Activated CD8-positive, alpha-beta T cell treated with anti-CD3 and anti-CD28 coated beads for 36 hours (primary cell): Measurements from ENCODE around the gene CHMP4A. TPM values are rescaled to one million over a fixed set of nuclear protein-coding genes. Genes with fewer than 3 reads are reported as not detected.

Experiments
- ATAC-seq: fragments of 200-7000 bp; cut with Tn5 transposase; one replicate; pipeline ENCODE4 v1.10.0; 2021; ENCODE audit warnings: mild to moderate bottlenecking, moderate library complexity
- CTCF ChIA-PET: fragments of 350-600 bp; sonication (Branson Sonifier 250); formaldehyde crosslinking; loops from one replicate; lab custom pipeline; 2021; ENCODE audit warnings: antibody characterized with exemption; lab: Charles Lee
- POLR2A ChIA-PET: fragments of 350-600 bp; sonication (Branson Sonifier 250); formaldehyde crosslinking; loops from one replicate; lab custom pipeline; 2021; ENCODE audit warnings: antibody characterized with exemption; lab: Charles Lee
- DNase-seq: peaks from one replicate; pipeline ENCODE4 v3.0.0-alpha.2; 2020
- H3K27ac Mint-ChIP-seq: one replicate; pipeline ENCODE4 v1.8.0; 2021; ENCODE audit warnings: mild to moderate bottlenecking, mixed read lengths
- H3K27me3 Mint-ChIP-seq: one replicate; pipeline ENCODE4 v1.8.0; 2021; ENCODE audit warnings: mixed read lengths
- H3K36me3 Mint-ChIP-seq: one replicate; pipeline ENCODE4 v1.8.0; 2021; ENCODE audit warnings: low read depth, mixed read lengths
- H3K4me1 Mint-ChIP-seq: one replicate; pipeline ENCODE4 v1.8.0; 2021; ENCODE audit warnings: low read depth, mixed read lengths
- H3K4me3 Mint-ChIP-seq: one replicate; pipeline ENCODE4 v1.8.0; 2021; ENCODE audit warnings: mild to moderate bottlenecking, moderate library complexity, mixed read lengths
- H3K9me3 Mint-ChIP-seq: one replicate; pipeline ENCODE4 v1.8.0; 2021; ENCODE audit warnings: mixed read lengths
- intact Hi-C: fragments of 100-400 bp; cut with micrococcal nuclease; formaldehyde crosslinking; loops from one replicate; pipeline ENCODE4 v1.10.0; 2022
- total RNA-seq, 2 experiments: library from RNA; stranded (reverse); gene quantifications; one replicate each; pipeline ENCODE4 v1.2.3, GENCODE V29; 2021
- TF ChIP-seq, protein P1 (sequence below): fragments of 200-600 bp; IDR thresholded peaks from one replicate; pipeline ENCODE4 v1.8.0; 2022; ENCODE audit warnings: antibody characterized with exemption, mild to moderate bottlenecking

Gene CHMP4A
- total RNA-seq, 2 experiments from 2014 or later = 55.6 to 61.8 TPM

DNA sequence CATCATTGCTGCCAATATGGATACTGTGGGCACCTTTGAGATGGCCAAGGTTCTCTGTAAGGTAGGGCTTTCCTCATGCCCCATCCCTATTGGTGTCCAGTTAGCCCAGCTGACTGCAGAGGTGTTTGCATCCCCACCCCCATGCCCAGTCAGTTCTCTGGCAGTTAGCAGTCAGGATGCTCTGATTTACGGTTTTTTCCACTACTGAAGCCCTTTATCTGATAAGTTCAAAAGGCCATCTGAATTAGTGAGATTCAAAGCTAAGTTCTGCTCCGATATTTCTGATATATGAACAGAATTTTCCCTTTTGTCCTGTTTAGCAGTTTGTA, 20.2 kb upstream of the CHMP4A start:
- H3K27ac Mint-ChIP-seq = peak overlapping the region; percentile 96
- POLR2A ChIA-PET = interaction anchor here (0.6 to 2.3 kb wide), 8 partner anchors 8 to 206 kb away, joined by 3 to 15 read pairs (median 3); partner anchors contain the start of genes DHRS1, NOP9 and TINF2
- TF ChIP-seq, protein P1, sequence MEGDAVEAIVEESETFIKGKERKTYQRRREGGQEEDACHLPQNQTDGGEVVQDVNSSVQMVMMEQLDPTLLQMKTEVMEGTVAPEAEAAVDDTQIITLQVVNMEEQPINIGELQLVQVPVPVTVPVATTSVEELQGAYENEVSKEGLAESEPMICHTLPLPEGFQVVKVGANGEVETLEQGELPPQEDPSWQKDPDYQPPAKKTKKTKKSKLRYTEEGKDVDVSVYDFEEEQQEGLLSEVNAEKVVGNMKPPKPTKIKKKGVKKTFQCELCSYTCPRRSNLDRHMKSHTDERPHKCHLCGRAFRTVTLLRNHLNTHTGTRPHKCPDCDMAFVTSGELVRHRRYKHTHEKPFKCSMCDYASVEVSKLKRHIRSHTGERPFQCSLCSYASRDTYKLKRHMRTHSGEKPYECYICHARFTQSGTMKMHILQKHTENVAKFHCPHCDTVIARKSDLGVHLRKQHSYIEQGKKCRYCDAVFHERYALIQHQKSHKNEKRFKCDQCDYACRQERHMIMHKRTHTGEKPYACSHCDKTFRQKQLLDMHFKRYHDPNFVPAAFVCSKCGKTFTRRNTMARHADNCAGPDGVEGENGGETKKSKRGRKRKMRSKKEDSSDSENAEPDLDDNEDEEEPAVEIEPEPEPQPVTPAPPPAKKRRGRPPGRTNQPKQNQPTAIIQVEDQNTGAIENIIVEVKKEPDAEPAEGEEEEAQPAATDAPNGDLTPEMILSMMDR = no peak
- ATAC-seq (no peak), DNase-seq (peak; percentile 35)
- H3K4me3 Mint-ChIP-seq = peak overlapping the region; percentile 93
- peaks cover 35% of the 10 kb centered on the region for H3K36me3 Mint-ChIP-seq
- no peaks in the 10 kb centered on the region for H3K27me3 Mint-ChIP-seq
- CTCF ChIA-PET = interaction anchor here (1.2 to 27.8 kb wide), 5 partner anchors 9 to 100 kb away, joined by 4 to 873 read pairs (median 18); partner anchors contain the start of genes CIDEB, DHRS1, IRF9 and LTB4R
- intact Hi-C loops = no loop called here
- H3K9me3 Mint-ChIP-seq = no peaks in the 10 kb centered on the region
- peaks cover 48% of the 10 kb centered on the region for H3K4me1 Mint-ChIP-seq

DNA sequence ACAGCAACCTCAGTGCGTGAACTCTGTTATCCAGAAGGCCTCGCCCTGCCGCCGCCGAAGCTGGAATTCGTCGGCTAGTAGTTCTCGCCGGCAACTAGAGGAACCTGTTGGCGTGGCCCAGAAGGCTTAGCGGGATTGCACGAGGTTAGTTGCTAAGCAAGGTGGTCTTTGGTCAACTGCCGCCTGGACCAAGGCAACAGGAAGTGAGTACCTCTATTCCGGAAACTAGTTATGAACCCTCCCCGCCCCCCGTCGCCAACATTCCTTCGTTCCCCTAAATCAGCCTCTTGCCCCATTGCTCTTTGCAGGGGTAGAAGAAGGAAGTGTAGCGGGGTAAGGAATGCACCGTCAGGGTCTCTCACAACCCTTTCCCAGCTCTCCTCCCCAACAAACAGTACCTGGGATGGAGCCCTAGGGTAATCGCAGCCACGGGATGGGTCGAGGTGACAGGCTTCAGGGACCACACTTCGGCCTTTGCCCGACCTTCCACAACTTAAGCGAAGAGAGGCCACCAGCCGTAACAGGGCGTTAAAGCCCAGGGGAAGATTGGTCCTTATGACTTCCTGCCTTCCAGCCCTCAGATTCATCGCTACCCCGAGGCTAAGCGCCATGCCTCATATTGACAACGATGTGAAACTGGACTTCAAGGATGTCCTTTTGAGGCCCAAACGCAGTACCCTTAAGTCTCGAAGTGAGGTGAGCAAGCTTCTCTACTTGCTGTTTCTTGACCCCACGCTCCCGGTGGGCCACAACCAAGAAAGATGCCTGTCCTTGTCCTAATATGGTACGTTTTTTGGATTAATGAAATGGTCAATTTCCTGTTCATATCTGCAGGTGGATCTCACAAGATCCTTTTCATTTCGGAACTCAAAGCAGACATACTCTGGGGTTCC, 19.6 kb upstream of the CHMP4A start, which contains the start of gene GMPR2:
Gene GMPR2, plus strand, starts transcription at position 285 of the 893 bp plus-strand sequence. Its CDS starts 325 bp downstream, at position 610.
- intact Hi-C loops = no loop called here
- H3K9me3 Mint-ChIP-seq = no peaks in the 10 kb centered on the region
- peak within 1 kb of the TSS; percentile 93 for H3K4me3 Mint-ChIP-seq
- peaks cover 42% of the 10 kb centered on the region for H3K4me1 Mint-ChIP-seq
- TF ChIP-seq, protein P1 = no peak
- ATAC-seq (peak; percentile 57), DNase-seq (peak; percentile 33)
- H3K27ac Mint-ChIP-seq = peak within 1 kb of the TSS; percentile 96
- peaks cover 33% of the 10 kb centered on the region for H3K36me3 Mint-ChIP-seq
- ChIA-PET CTCF (interaction anchor here (1.2 to 27.8 kb wide), 5 partner anchors 10 to 100 kb away, joined by 4 to 873 read pairs (median 18); partner anchors contain the start of genes CIDEB, DHRS1, IRF9 and LTB4R), POLR2A (interaction anchor here (0.7 to 2.3 kb wide), 13 partner anchors 9 to 119 kb away, joined by 3 to 15 read pairs (median 4); partner anchors contain the start of genes CHMP4A, CIDEB, DHRS1 and IRF9)
- H3K27me3 Mint-ChIP-seq = no peaks in the 10 kb centered on the region

DNA sequence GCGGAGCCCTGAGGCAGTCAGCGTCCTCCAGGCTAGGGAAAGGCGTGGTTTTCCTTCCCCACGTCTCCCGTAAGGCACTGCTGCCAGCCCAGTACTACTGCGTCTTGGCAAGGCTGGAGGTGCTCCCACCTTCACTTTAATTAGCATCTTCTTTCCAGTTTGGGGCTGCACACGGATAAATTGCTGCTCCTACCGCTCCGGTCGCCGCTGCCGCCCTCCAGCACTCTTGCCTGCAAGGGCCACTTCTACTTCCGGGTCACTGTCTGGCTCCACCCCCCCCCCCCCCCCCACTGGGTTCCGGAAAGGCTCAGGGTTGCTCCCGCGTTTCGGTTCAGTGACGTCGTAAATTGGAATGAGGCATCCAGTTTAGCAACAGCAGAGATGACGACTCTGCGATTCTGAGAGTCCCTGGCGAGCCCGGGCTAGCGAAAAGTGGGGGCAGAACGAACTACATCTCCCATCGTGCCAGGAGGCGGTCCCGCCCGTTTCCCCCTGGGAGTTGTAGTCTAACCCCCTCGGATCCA, 18.9 kb upstream of the CHMP4A start, which contains the start of gene NEDD8:
Gene NEDD8, minus strand, starts transcription at position 247 of the 524 bp plus-strand sequence. Its CDS starts 100 bp downstream, at position 147.
- intact Hi-C loops = no loop called here
- H3K9me3 Mint-ChIP-seq = no peaks in the 10 kb centered on the region
- ChIA-PET POLR2A (interaction anchor here (0.9 to 2.3 kb wide), 11 partner anchors 10 to 118 kb away, joined by 3 to 15 read pairs (median 4); partner anchors contain the start of genes CHMP4A, CIDEB, DHRS1 and IRF9), CTCF (interaction anchor here (3.7 to 27.8 kb wide), 3 partner anchors 10 to 69 kb away, joined by 18 to 873 read pairs (median 19); partner anchors contain the start of genes CIDEB, DHRS1, LTB4R and LTB4R2)
- TF ChIP-seq, protein P1 = no peak
- peak within 1 kb of the TSS; percentile 93 for H3K4me3 Mint-ChIP-seq
- peaks cover 30% of the 10 kb centered on the region for H3K36me3 Mint-ChIP-seq
- ATAC-seq = peak; percentile 90
- no peaks in the 10 kb centered on the region for H3K27me3 Mint-ChIP-seq
- H3K27ac Mint-ChIP-seq = peak within 1 kb of the TSS; percentile 96
- peak; percentile 94 for DNase-seq
- H3K4me1 Mint-ChIP-seq = peaks cover 40% of the 10 kb centered on the region

DNA sequence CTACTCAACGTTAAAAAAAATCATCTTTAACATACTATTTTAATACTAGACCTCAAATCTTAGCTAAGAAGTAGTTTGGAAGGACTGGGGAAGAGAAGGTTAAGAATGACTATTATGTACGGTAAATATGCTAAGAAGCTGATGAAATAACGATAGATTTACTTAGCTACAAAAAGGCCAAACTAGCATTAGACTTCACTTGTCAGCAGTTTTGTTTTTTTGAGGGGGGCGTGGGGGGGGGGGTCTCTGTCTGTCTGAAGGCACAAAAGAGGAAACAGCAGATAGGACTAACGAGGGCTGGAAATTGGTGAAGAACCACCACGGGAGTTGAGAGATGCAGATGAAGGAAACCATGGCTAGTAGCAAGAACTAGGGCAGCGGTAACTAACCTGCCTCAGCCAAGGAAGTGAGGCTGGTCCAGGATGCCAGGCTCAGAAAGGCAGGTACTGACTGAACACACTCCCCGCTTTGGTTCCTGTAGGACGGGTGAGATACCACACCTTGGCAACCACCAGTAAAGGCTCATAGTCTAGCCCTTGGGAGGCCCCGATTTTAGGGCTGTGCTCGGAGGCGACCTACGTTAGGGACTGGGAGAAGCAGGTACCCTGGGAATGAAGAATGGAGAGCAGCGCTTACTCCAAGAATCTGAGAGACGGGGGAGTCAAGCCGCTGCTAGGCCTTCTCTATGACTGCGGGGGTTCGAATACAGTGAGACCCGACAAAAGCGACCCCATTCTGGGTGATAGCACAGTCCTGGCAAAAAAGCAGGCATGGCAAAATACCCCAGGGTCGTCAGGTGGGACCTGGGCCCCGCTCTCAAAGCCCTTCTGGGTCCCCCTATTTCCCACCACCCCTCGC, 18.2 kb upstream of the CHMP4A start:
- ChIA-PET POLR2A (interaction anchor here (0.6 to 1.3 kb wide), 5 partner anchors 11 to 200 kb away, joined by 3 to 5 read pairs (median 3); partner anchors contain the start of gene TINF2), CTCF (interaction anchor here (1.1 to 1.4 kb wide), 3 partner anchors 12 to 102 kb away, joined by 3 to 7 read pairs (median 3); partner anchors contain the start of gene CIDEB)
- Mint-ChIP-seq H3K9me3 (no peaks in the 10 kb centered on the region), H3K4me1 (peaks cover 45% of the 10 kb centered on the region), H3K27me3 (no peaks in the 10 kb centered on the region), H3K4me3 (peak overlapping the region; percentile 93), H3K36me3 (peaks cover 25% of the 10 kb centered on the region), H3K27ac (peak overlapping the region; percentile 96)
- peak; percentile 47 for DNase-seq
- intact Hi-C loops = no loop called here
- ATAC-seq = peak; percentile 15
- TF ChIP-seq, protein P1 = no peak
